Smooth muscle cell of trachea (primary cell): ENCODE results near the gene KLHL21. TPM values are rescaled to one million over a fixed set of nuclear protein-coding genes. Genes with fewer than 3 reads are reported as not detected.

Experiments used
- total RNA-seq: library from RNA; depleted of rRNA; stranded (reverse); fragments of >200 nt; gene quantifications from 2 replicates; pipeline ENCODE4 v1.2.1, GENCODE V29; 2014

KLHL21 gene, protein sequence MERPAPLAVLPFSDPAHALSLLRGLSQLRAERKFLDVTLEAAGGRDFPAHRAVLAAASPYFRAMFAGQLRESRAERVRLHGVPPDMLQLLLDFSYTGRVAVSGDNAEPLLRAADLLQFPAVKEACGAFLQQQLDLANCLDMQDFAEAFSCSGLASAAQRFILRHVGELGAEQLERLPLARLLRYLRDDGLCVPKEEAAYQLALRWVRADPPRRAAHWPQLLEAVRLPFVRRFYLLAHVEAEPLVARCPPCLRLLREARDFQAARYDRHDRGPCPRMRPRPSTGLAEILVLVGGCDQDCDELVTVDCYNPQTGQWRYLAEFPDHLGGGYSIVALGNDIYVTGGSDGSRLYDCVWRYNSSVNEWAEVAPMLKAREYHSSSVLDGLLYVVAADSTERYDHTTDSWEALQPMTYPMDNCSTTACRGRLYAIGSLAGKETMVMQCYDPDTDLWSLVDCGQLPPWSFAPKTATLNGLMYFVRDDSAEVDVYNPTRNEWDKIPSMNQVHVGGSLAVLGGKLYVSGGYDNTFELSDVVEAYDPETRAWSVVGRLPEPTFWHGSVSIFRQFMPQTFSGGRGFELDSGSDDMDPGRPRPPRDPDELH
- total RNA-seq = 47.1 and 106 TPM in 2 replicates

DNA sequence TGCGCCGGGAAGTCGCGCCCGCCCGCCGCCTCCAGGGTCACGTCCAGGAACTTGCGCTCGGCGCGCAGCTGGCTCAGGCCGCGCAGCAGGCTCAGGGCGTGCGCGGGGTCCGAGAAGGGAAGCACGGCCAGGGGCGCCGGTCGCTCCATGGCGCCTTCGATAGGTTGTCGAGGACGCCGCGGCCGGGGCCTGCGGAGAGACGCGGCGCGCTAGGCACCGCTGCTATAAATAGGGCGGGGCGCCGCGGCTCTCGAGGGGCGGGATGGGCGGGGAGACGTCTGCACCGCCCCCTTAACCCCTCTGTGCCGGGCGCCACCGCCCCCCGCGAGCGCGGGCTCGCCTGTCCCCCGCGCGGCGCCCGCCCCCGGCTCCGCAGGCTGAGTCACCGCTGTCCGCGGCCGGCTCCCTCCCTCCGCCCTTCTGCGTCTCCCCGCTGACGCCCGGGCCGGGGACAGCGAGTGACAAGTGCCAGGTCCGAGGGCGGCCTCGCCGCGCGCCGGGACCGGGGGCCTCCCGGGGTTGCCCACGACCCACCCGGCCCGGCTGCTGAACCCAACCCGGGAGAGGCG is at the start of gene KLHL21:
Gene KLHL21, minus strand, starts transcription at position 201 of the 569 bp plus-strand sequence. Its CDS starts 52 bp downstream, at position 149.

DNA sequence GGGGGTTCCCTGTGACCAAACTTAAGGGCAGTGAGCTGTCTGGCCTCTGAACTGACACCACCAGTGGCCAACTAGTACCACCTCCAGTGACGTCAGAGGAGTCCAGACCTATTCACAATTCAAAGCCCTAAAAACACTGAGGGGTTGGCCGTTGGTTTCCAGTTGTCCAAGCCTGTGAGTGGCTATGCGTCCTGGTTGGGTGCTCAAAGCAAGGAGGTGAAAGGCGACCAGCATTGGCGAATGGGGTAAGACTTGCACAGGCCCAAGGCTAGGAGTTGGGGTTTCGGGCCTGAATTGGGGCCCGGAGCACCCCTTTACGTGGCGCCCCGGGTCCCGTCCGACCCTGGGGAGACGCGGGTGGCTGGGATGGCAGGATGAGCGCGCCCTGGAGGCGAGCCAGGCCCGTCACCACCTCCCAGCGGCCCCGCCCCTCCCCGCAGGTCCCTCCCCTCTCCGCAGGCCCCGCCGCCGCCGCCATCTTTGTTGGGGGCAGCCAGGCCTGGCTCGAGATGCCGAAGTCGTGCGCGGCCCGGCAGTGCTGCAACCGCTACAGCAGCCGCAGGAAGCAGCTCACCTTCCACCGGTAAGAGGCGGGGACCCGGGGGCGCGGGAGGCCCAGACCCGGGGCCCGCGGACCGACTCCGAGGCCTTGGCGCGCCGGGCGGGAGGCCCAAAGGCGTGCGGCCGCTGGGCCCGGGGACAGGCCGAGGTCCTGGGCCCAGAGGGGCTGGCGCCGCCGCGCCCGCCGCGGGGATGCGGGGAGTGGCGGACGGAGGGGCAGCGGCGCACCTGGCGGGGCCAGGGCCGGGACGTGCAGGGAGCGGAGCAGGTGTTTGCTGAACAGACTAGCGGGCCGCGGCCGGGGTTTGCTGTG is 22.3 kb upstream of the KLHL21 start, which contains the start of gene THAP3:
Gene THAP3, plus strand, starts transcription at position 159 of the 874 bp plus-strand sequence. Its CDS starts 351 bp downstream, at position 510.

DNA sequence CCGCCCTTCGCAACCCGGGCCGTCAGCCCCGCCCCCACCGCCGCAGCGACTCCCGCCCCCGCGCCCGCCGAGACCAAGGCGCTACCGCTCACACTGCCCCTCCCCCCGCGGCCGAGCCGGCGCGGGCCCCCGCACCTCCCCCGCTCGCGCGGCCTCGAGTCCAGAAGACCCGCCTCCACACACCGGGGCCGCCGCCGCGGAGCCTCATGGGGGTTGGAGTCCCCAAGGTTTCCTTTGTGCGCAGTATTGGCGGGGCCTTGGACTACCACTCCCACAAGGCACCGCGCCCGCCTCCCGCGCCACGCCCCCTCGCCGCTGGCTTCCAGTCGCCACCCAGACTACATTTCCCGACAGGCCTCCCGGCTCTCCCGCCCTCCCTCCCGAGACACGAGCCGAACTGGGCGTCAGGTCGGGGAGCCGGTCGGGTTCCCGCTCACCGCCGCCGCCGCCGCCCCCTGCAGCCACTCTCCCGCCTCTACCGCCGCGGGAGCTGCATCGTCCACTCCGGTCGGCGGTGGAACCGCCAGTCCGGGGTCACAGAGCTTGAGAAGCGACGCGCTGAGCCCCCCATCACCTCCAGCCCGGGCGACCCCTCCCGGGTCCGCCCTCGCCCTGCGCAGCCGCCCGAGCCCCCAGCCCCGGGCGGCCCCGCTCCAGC is 10.8 kb upstream of the KLHL21 start, which contains the start of gene PHF13:
Gene PHF13, plus strand, starts transcription at position 371 of the 658 bp plus-strand sequence. CDS start 336 bp downstream, outside the sequence.

DNA sequence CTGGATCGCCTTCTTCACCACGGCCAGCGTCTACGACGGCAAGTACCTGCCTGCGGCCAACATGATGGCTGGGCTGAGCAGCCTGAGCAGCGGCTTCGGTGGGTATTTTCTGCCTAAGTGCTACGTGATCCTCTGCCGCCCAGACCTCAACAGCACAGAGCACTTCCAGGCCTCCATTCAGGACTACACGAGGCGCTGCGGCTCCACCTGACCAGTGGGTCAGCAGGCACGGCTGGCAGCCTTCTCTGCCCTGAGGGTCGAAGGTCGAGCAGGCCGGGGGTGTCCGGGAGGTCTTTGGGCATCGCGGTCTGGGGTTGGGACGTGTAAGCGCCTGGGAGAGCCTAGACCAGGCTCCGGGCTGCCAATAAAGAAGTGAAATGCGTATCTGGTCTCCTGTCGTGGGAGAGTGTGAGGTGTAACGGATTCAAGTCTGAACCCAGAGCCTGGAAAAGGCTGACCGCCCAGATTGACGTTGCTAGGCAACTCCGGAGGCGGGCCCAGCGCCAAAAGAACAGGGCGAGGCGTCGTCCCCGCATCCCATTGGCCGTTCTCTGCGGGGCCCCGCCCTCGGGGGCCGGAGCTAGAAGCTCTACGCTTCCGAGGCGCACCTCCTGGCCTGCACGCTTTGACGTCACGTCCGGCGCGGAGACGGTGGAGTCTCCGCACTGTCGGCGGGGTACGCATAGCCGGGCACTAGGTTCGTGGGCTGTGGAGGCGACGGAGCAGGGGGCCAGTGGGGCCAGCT is 23.1 kb downstream of the KLHL21 start, which contains the start of gene ZBTB48:
Gene ZBTB48, plus strand, starts transcription at position 621 of the 745 bp plus-strand sequence. CDS start 616 bp downstream, outside the sequence.

DNA sequence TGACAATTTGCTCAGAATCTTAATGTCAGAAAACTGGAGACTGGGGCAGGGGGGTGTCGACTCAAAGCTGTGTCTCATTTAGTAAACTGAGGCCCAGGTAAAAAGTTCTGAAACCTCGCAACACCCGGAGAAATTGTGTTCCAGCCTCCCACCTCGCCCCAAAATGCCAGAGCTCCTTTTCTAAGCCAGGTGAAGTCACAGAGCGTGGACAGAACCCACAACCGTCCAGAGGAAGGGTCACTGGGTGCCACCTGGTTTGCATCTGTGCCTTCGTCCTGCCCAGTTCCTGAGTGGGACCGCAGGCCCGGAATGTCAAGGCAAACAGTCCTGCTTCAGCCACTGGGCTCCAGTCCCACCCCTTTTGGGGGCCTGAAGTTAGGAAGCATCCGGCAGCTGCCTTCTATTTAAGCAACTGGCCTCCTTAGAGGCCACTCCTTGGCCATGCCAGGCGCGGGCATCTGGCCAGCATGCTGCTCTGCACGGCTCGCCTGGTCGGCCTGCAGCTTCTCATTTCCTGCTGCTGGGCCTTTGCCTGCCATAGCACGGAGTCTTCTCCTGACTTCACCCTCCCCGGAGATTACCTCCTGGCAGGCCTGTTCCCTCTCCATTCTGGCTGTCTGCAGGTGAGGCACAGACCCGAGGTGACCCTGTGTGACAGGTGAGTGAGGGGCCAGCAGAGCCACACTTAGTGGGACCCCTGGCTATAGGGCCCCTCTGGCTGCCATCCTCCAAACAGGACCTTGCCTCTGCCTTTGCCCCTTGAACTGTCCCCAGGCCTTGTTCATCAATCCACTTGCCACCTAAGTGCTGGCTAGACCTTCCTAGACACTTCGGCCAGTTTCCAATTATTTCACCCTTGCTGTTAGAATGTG is 47.5 kb downstream of the KLHL21 start, which contains the start of gene TAS1R1:
Gene TAS1R1, plus strand, starts transcription at position 401 of the 872 bp plus-strand sequence. Its CDS starts 67 bp downstream, at position 468.

DNA sequence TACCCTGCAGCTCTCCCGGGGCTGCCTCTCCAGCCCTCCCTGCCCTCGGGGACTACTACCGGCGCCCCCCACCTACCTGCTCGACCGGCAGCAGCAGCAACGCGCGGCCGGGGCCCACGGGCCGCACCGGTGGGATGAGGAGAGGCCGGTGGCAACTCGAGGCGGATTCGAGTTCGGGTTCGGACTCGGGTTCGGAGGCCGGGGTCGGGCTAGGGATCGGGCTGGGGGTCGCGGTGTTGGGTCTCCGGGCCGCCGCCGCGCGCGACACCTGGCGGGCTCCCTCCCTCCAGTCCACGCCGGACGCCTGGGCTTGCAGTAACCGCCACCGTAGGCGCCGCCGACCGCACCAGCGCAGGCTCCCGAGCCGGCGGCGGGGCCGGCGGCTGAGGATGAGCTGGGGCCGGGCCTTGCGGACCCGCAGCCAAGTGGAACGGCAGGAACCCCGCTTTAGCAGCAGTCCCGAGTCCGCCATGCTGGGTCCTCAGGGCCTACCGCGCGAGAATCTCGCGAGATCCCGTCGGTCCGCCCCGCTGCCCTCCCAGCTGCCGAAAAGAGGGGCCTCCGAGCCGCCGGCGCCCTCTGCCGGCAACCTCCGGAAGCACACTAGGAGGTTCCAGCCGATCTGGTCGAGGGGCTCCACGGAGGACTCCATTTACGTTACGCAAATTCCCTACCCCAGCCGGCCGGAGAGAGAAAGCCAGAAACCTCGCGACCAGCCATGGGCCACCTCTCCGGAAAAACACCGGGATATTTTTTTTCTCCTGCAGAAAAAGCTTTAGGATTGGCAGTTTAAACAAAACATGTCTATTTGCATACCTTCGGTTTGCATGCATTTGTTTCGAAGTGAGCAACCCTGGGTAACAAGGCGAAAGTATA is 48.4 kb downstream of the KLHL21 start, which contains the start of gene NOL9:
Gene NOL9, minus strand, starts transcription at position 483 of the 876 bp plus-strand sequence. Its CDS starts 11 bp downstream, at position 472.

Other genes starting within 250 kb of the KLHL21 start
- 31.8 and 37.4 TPM in 2 replicates for gene ACOT7, start 209.1 kb downstream of the KLHL21 start, total RNA-seq
- gene HES2, start 182.9 kb downstream of the KLHL21 start, total RNA-seq = 0.15 and 1.3 TPM in 2 replicates
- gene ESPN, start 178.1 kb downstream of the KLHL21 start, total RNA-seq = under 0.01 and 0.44 TPM in 2 replicates
- 1.0 and 4.5 TPM in 2 replicates for gene TNFRSF25, start 136.7 kb downstream of the KLHL21 start, total RNA-seq
- gene PLEKHG5, start 111.2 kb downstream of the KLHL21 start, total RNA-seq = 4.4 and 10.3 TPM in 2 replicates
- 21.1 and 24.1 TPM in 2 replicates for gene NOL9, start 48.4 kb downstream of the KLHL21 start, total RNA-seq
- under 0.01 TPM in 1 of 2 replicates, not detected in the other for gene TAS1R1, start 47.6 kb downstream of the KLHL21 start, total RNA-seq
- 14.8 and 19.4 TPM in 2 replicates for gene ZBTB48, start 22.9 kb downstream of the KLHL21 start, total RNA-seq
- 12.6 and 17.0 TPM in 2 replicates for gene PHF13, start 10.9 kb upstream of the KLHL21 start, total RNA-seq
- 25.5 and 32.7 TPM in 2 replicates for gene THAP3, start 22.0 kb upstream of the KLHL21 start, total RNA-seq
- gene DNAJC11, start 98.9 kb upstream of the KLHL21 start, total RNA-seq = 31.1 and 44.5 TPM in 2 replicates
- 37.9 and 98.8 TPM in 2 replicates for gene CAMTA1, start 182.6 kb upstream of the KLHL21 start, total RNA-seq